ENCODE results near the gene COLEC11.
"Not testable (repeated sequence)": the region's sequence is repeated elsewhere in the genome, so short reads cannot be mapped to it uniquely, and the experiment has no call there.

Gene COLEC11

DNA sequence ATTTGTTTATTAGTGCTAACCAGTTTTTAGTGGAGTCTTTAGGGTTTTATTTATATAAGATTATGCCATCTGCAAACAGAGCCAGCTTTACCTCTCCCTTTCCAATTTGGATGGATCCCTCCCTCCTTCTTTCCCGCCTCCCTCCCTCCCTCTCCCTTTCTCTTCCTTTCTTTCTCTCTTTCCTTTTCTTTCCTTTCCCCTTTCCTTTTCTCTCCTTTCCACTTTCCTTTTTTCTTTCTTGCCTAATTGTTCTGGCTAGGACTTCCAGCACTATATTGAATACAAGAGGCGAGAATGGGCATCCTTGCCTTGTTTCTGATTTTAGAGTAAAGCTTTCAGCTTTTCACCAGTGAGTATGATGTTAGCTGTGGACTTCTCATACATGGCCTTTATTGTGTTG, 24.1 kb downstream of the COLEC11 start:
- Mint-ChIP-seq H3K4me3 (no peak overlapping the region), H3K36me3 (ENCODE audit: low read depth) (peaks cover 18% of the 10 kb centered on the region), H3K4me1 (no peaks in the 10 kb centered on the region), H3K27me3 (no peaks in the 10 kb centered on the region), H3K27ac (no peak overlapping the region), H3K9me3 (no peaks in the 10 kb centered on the region)
- ATAC-seq (no peak), DNase-seq (no peak)

DNA sequence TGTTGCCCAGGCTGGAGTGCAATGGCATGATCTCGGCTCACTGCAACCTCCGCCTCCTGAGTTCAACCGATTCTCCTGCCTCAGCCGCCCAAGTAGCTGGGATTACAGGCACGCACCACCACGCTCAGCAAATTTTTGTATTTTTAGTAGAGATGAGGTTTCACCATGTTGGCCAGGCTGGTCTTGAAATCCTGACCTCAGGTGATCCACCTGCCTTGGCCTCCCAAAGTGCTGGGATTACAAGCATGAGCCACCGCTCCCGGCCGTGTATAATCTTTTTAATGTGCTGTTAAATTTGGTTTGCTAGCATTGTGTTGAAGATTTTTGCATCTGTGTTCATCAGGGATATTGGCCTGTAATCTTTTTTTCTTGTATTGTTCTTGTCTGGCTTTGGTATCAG, 24.7 kb downstream of the COLEC11 start:
- H3K4me3 Mint-ChIP-seq, H3K27ac Mint-ChIP-seq, DNase-seq, H3K9me3 Mint-ChIP-seq, H3K27me3 Mint-ChIP-seq, H3K4me1 Mint-ChIP-seq, ATAC-seq: not testable (repeated sequence)
- peaks cover 13% of the 10 kb centered on the region for H3K36me3 Mint-ChIP-seq (ENCODE audit: low read depth)

DNA sequence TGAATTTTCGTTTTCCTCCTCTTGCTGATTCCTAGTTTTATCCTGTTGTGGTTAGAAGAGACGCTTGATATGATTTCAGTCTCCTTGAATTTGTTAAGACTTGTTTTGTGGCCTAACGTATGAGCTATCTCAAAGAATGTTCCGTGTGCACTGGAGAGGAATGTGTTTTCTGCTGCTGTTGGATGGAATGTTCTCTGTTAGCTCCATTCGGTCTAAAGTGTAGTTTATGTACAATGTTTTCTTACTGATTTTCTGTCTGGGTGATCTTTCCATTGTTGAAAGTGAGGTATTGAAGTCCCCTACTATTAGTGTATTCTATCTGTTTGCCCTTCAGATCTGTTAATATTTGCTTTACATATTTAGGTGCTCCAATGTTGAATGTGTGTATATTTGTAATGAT, 25.9 kb downstream of the COLEC11 start:
- Mint-ChIP-seq H3K4me3 (no peak overlapping the region), H3K27me3 (no peaks in the 10 kb centered on the region), H3K4me1 (no peaks in the 10 kb centered on the region), H3K36me3 (ENCODE audit: low read depth) (peaks cover 7% of the 10 kb centered on the region), H3K9me3 (no peaks in the 10 kb centered on the region), H3K27ac (no peak overlapping the region)
- ATAC-seq = no peak
- DNase-seq = no peak

DNA sequence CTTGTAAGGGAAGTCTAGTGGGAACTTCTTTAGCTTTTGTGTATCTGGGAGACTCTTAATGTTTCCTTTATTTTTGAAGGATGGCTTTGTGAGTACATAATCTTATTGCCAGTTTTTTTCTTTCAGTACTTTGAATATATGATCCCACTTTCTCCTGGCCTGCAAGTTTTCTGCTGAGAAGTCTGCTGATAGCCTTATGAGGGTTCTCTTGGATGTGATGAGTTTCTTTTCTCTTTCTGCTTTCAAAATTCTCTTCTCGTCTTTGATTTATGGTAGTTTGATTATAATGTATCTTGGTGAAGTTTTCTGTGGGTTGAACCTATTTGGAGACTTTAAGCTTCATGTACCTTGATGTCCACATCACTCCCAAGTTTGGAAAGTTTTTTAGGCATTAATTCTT, 28.1 kb downstream of the COLEC11 start:
- H3K4me3 Mint-ChIP-seq = no peak overlapping the region
- H3K9me3 Mint-ChIP-seq = no peaks in the 10 kb centered on the region
- H3K4me1 Mint-ChIP-seq = no peaks in the 10 kb centered on the region
- no peaks in the 10 kb centered on the region for H3K27me3 Mint-ChIP-seq
- DNase-seq (no peak), ATAC-seq (no peak)
- H3K27ac Mint-ChIP-seq = no peak overlapping the region
- no peaks in the 10 kb centered on the region for H3K36me3 Mint-ChIP-seq (ENCODE audit: low read depth)

DNA sequence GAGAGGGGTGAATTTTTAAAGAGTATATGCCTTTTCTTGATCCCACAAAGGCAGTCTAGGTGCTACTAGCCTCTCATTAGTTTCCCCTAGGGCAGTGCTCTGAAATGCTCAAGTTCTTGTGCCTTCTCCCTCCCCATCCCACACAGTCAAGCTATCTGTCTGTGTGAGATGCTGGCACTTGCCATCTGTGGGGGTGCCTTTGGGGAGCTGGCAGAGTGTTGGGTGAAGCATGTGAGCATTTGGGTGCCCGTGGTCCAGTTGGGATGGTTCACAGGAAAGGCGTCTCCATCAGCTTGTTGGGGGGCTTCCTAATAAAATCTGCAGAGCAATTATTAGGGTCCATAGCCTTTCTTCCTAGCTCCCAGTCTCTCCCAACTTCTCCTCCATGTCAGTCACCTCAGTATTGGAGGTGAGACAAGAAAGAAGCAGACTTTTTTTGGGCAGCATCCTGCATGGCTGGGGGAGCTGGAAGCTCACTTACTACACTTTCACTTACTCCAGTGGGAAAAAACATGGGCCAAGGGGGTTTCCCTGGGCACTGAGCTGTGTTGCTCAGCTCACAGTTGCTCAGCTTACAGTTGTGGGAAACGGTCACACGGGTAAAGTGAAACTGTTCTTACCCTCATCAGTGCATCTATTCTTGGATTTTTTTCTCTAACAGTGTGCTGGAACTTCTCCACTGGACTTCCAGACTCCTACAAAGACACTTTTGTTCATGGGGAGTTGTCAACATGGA, 29.3 kb downstream of the COLEC11 start:
- DNase-seq = no peak
- no peak overlapping the region for H3K4me3 Mint-ChIP-seq
- H3K4me1 Mint-ChIP-seq = no peaks in the 10 kb centered on the region
- no peaks in the 10 kb centered on the region for H3K27me3 Mint-ChIP-seq
- no peaks in the 10 kb centered on the region for H3K9me3 Mint-ChIP-seq
- ATAC-seq = no peak
- no peak overlapping the region for H3K27ac Mint-ChIP-seq
- no peaks in the 10 kb centered on the region for H3K36me3 Mint-ChIP-seq (ENCODE audit: low read depth)

DNA sequence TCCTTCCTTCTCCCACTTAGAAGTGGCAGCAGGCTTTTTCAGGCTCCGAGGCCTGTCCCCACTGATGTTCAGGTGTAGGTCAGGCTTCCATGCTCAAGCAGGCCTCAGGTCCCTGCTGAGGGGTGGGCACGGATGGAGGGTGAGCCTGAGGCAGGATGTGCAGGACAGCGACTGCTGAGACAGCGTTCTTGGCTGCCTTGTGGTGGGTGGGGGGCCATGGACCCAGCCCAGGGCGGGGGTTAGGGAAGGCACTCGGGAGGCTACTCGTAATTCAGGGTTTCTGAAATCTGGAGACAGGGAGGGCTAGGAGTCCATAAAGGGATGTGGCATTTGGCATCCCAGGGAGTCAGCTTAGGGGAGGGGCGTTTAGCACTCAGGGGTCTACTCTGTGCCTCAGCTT, 30.3 kb downstream of the COLEC11 start:
- H3K9me3 Mint-ChIP-seq = no peaks in the 10 kb centered on the region
- no peaks in the 10 kb centered on the region for H3K27me3 Mint-ChIP-seq
- ATAC-seq (no peak), DNase-seq (no peak)
- no peaks in the 10 kb centered on the region for H3K4me1 Mint-ChIP-seq
- no peak overlapping the region for H3K27ac Mint-ChIP-seq
- H3K36me3 Mint-ChIP-seq (ENCODE audit: low read depth) = no peaks in the 10 kb centered on the region
- no peak overlapping the region for H3K4me3 Mint-ChIP-seq

DNA sequence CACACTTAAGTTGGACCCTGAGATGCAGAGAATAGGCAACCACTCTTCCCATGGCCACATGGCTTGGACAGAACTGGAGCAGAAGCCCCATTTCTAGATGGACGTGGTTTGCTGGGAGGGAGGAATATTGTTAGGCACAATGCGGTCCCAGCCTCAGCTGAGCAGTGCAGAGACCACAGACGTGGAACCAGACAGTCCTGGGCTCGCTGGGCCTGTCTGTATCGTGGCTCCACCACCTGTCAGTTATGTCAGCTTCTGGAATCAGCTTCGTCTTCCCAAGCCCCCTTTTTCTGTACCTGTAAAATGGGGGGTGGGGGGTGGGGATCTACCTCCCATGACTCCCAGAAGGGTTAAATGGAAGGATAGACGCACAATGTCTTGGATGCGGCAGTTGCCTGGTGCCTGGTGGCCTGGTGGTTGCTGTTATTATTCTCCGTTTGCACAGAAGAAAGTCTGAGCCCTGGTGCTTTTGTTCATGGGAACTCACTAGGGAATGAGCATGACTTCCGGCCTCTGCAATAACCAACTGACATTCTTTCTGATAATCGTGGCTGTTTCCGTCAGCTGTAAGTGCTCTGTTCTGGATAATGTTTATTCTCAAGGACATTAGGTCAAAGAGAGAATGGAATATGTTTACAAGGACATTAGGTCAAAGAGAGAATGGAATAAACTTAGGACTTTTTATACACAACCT, 31.4 kb downstream of the COLEC11 start:
- no peak overlapping the region for H3K4me3 Mint-ChIP-seq
- DNase-seq (no peak), ATAC-seq (no peak)
- no peaks in the 10 kb centered on the region for H3K36me3 Mint-ChIP-seq (ENCODE audit: low read depth)
- H3K27me3 Mint-ChIP-seq = no peaks in the 10 kb centered on the region
- no peaks in the 10 kb centered on the region for H3K4me1 Mint-ChIP-seq
- H3K27ac Mint-ChIP-seq = no peak overlapping the region
- H3K9me3 Mint-ChIP-seq = no peaks in the 10 kb centered on the region

DNA sequence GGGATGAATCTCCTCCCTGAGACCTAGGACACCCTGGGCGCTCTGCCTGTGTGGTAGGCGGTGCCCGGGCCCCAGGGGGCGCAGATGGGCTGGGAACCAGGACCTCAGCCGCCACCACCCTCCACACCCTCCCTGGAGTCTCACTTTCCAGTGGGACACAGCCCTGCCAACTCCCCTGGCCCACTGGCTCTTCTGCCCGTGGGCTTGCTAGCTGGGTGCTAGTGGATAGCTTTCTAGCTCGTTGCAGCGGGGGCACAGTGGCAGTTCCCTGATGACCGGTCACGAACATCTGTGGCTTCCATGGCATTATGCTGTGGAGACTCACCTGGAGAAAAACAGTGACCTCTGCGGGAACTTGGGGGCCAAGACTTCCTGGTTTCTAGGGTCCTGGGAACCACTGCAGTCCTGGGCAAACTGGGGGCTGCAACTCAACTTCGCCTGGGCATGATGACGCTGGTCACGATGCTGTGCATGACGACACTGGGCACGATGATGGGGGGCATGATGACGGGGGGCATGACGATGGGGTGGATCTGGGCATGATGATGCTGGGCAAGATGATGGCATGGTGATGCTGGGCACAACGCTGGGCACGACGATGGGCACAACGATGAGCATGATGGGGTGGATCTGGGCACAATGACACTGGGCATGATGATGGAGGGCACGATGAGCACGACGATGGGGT, 32.0 kb downstream of the COLEC11 start:
- Mint-ChIP-seq H3K36me3 (ENCODE audit: low read depth) (no peaks in the 10 kb centered on the region), H3K27me3 (no peaks in the 10 kb centered on the region), H3K4me3 (no peak overlapping the region), H3K9me3 (no peaks in the 10 kb centered on the region), H3K27ac (no peak overlapping the region), H3K4me1 (no peaks in the 10 kb centered on the region)
- ATAC-seq (no peak), DNase-seq (no peak)

DNA sequence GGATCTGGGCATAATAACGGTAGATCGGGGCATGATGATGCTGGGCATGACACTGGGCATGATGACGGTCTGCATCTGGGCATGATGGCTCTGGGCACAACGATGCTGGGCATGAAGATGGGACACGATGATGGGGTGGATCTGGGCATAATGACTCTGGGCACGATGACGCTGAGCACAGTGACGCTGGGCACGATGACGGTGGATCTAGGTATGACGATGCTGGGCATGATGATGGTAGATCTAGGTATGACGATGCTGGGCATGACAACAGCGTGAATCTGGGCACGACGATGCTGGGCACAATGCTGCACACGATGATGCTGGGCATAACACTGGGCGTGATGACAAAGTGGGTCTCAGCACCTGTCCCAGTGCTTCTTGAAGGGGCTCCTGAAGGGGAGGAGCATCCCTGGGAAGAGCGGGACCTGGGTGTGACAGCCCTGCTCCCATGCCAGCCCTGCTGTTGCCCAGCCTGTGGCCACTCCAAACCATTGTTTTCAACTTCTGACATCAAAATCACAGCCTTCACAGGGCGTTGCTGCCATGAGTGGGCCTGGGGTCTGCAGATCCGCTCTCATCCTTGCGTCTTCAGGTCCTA, 32.7 kb downstream of the COLEC11 start:
- ATAC-seq = no peak
- no peaks in the 10 kb centered on the region for H3K36me3 Mint-ChIP-seq (ENCODE audit: low read depth)
- no peaks in the 10 kb centered on the region for H3K9me3 Mint-ChIP-seq
- no peak for DNase-seq
- no peaks in the 10 kb centered on the region for H3K4me1 Mint-ChIP-seq
- no peaks in the 10 kb centered on the region for H3K27me3 Mint-ChIP-seq
- H3K27ac Mint-ChIP-seq = no peak overlapping the region
- no peak overlapping the region for H3K4me3 Mint-ChIP-seq

DNA sequence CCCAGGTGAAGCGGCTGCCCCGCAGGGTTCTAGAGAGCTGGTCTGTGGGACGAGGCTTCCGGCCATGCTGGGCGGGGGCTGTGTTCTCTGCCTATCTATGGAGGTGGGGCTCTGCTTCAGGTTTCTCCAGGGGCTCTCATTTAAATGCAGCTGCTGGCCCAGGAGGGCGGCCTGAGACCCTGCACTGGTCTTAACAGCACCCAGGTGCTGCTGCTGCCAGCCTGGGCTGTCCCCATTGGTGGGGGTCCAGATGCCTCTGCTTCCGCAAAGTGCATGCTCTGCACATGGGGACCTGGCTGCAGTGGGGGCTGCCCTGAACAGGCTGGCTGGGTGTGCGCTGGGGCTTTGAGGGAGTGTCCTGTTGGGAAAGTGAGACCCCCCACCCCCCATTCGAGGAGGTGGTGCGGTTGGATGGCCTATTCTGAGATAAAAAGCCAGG, 33.3 kb downstream of the COLEC11 start:
- H3K4me1 Mint-ChIP-seq = no peaks in the 10 kb centered on the region
- no peaks in the 10 kb centered on the region for H3K27me3 Mint-ChIP-seq
- ATAC-seq (no peak), DNase-seq (no peak)
- H3K27ac Mint-ChIP-seq = no peak overlapping the region
- H3K4me3 Mint-ChIP-seq = no peak overlapping the region
- H3K9me3 Mint-ChIP-seq = no peaks in the 10 kb centered on the region
- no peaks in the 10 kb centered on the region for H3K36me3 Mint-ChIP-seq (ENCODE audit: low read depth)

DNA sequence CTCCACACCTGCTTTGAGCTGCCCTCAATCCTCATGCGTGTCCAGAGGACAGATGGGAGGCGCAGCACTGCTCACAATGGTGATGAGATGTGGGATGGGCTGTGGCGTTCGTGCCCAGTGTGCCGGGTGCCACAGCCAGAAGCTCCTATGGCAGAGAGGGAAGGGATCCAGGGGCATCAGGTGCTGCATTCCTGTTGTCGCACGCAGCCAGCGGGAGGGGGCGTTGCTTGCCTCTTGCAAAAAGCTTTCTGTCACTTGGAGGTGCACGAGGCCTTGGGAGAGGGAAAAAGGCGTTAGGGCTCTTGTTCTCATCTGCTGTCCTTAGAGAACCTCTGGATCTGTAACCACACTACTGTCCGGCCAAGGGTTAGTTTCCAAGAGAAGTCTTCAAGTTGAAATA, 33.9 kb downstream of the COLEC11 start:
- H3K36me3 Mint-ChIP-seq (ENCODE audit: low read depth) = no peaks in the 10 kb centered on the region
- no peak for DNase-seq
- H3K27ac Mint-ChIP-seq = no peak overlapping the region
- H3K27me3 Mint-ChIP-seq = no peaks in the 10 kb centered on the region
- no peaks in the 10 kb centered on the region for H3K9me3 Mint-ChIP-seq
- ATAC-seq = no peak
- H3K4me3 Mint-ChIP-seq = no peak overlapping the region
- H3K4me1 Mint-ChIP-seq = no peaks in the 10 kb centered on the region

DNA sequence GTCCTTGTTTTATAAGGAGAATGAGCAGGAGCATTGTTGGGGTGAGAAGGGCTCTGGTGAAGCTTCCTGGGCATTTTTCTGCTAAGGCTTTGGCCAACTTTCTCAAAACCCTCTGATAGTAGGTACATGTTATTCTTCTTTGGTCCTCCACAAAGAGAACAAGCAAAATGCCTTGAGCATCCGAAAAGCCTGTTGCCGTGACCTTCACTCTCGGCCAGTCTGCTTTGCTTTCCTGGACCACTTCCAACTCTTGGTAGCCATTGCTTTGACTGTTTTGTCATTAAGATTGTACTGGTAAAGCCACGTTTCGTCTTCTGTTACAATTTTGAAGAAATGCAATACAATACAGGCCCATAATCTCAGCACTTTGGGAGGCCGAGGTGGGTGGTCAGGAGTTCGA, 35.7 kb downstream of the COLEC11 start:
- Mint-ChIP-seq H3K4me3 (no peak overlapping the region), H3K36me3 (ENCODE audit: low read depth) (no peaks in the 10 kb centered on the region), H3K9me3 (no peaks in the 10 kb centered on the region), H3K4me1 (no peaks in the 10 kb centered on the region), H3K27me3 (no peaks in the 10 kb centered on the region), H3K27ac (no peak overlapping the region)
- ATAC-seq = no peak
- no peak for DNase-seq

DNA sequence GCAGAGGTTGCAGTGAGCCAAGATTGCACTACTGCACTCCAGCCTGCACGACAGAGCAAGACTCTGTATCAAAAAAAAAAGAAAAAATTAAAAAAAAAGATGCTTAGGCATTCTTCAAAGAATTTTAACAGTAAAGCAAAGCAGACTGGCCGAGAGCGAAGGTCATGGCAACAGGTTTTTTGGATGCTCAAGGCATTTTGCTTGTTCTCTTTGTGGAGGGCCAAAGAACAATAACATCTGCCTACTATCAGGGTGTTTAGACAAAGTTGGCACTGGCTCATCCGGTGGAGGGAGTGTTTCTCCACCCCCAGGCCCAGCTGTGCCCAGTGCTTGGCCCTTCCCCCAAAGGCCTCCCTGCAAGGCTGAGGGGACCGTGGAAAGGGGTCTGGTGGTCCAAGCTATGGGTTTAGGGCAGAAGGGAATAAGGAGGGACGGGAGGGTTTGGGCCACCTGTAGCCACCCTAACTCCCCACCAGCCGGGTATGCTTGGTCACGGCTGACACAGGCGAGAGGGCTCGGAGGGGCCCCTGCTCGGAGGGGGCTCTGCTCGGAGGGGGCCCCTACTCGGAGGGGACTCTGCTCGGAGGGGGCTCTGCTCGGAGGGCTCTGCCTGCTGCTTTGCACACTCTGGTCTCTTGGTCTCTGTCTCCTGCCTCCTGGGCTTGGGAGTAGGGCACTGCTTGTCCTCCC, 36.4 kb downstream of the COLEC11 start:
- no peaks in the 10 kb centered on the region for H3K9me3 Mint-ChIP-seq
- no peak overlapping the region for H3K27ac Mint-ChIP-seq
- H3K27me3 Mint-ChIP-seq = no peaks in the 10 kb centered on the region
- no peak overlapping the region for H3K4me3 Mint-ChIP-seq
- H3K4me1 Mint-ChIP-seq = no peaks in the 10 kb centered on the region
- no peaks in the 10 kb centered on the region for H3K36me3 Mint-ChIP-seq (ENCODE audit: low read depth)
- ATAC-seq (no peak), DNase-seq (no peak)

DNA sequence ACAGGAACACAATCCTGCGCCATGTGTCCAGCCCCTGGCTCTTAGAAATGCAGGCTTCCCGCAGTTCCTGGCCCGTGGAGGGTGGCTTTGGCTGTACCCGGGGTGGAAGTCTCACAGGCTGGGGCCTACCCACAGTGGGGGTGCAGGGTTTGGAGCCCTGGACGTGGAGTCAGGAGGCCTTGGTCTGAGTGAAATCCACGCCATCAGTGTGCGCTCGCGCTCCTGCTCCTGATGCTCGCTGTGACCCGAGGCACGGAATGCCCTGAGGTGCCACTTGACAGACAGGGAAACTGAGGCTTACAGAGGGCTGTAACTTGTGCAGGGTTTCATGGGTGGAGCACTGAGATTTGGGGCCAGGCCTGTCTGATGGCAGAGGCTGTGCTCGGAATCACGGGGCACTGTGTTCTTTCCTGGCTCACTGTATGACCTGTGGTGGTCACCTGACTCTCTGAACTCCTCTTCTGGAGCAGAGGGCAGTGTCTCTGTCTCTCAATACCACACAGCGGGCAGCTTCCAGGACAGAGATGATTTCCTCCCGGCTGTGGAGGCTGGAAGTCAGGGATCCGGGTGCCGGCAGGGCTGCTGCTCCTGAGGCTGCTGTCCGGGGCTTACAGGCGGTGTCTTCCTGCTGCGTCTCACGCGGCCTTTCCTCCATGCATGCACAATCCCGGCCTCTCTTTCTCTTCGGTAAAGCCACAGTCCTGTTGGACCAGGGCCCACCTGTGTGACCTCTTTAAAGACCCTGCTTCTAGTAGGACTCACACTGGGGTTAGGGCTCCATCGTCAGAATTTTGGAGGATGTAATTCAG, 37.1 kb downstream of the COLEC11 start:
- Mint-ChIP-seq H3K4me3 (no peak overlapping the region), H3K27ac (no peak overlapping the region), H3K27me3 (no peaks in the 10 kb centered on the region), H3K9me3 (no peaks in the 10 kb centered on the region), H3K36me3 (ENCODE audit: low read depth) (no peaks in the 10 kb centered on the region), H3K4me1 (no peaks in the 10 kb centered on the region)
- no peak for ATAC-seq
- no peak for DNase-seq

All from activated naive CD8-positive, alpha-beta T cell treated with anti-CD3 and anti-CD28 coated beads, Interleukin-2, amount 50 U/mL, for 24 hours (primary cell).